Parathyroid adenoma (tissue), 2 donors: Measurements from ENCODE around the gene MTFR1L.

Experiments
- H2AFZ ChIP-seq: fragments of 300-600 bp; sonication (generic); one replicate; pipeline ENCODE4 v1.7.0; 2017; ENCODE audit warnings: antibody characterized with exemption, mild to moderate bottlenecking
- H3K27ac ChIP-seq: fragments of 300-600 bp; sonication (generic); one replicate; pipeline ENCODE4 v1.7.0; 2017
- H3K27me3 ChIP-seq: fragments of 300-600 bp; sonication (generic); one replicate; pipeline ENCODE4 v1.7.0; 2017; ENCODE audit warnings: low read length; ENCODE audit not compliant: control insufficient read depth, insufficient read depth
- H3K36me3 ChIP-seq: fragments of 300-600 bp; sonication (generic); one replicate; pipeline ENCODE4 v1.7.0; 2017; ENCODE audit warnings: low read length; ENCODE audit not compliant: control insufficient read depth, insufficient read depth
- H3K4me1 ChIP-seq: fragments of 300-600 bp; sonication (generic); one replicate; pipeline ENCODE4 v1.7.0; 2017; ENCODE audit warnings: control low read depth
- H3K4me2 ChIP-seq: fragments of 300-600 bp; sonication (generic); one replicate; pipeline ENCODE4 v1.7.0; 2017; ENCODE audit warnings: low read length
- H3K4me3 ChIP-seq: fragments of 300-600 bp; sonication (generic); one replicate; pipeline ENCODE4 v1.7.0; 2017; ENCODE audit warnings: low read depth, low read length
- H3K79me2 ChIP-seq: fragments of 300-600 bp; sonication (generic); one replicate; pipeline ENCODE4 v1.7.0; 2017; ENCODE audit warnings: control low read depth
- H3K9ac ChIP-seq: fragments of 300-600 bp; sonication (generic); one replicate; pipeline ENCODE4 v1.7.0; 2017; ENCODE audit warnings: mild to moderate bottlenecking
- H3K9me3 ChIP-seq: fragments of 300-600 bp; sonication (generic); one replicate; pipeline ENCODE4 v1.7.0; 2017; ENCODE audit warnings: low read length; ENCODE audit not compliant: control insufficient read depth
- CTCF ChIP-seq: fragments of 300-600 bp; sonication (generic); IDR thresholded peaks from one replicate; pipeline ENCODE4 v1.7.0; 2017; ENCODE audit warnings: antibody characterized with exemption, mild to moderate bottlenecking
- donor health status: primary hyperparathyroidism.

MTFR1L gene

GRCh38 chr1:25873120-25873519 lies 53.4 kb downstream of the MTFR1L start:
- no peak for TF ChIP-seq CTCF
- Histone ChIP-seq H3K9ac (no peak overlapping the region), H3K9me3 (no peaks in the 10 kb centered on the region), H3K4me2 (no peak overlapping the region), H3K79me2 (no peaks in the 10 kb centered on the region), H3K27ac (no peak overlapping the region), H2AFZ (no peak overlapping the region), H3K4me1 (peaks cover 7% of the 10 kb centered on the region), H3K4me3 (no peak overlapping the region), H3K27me3 (no peaks in the 10 kb centered on the region), H3K36me3 (no peaks in the 10 kb centered on the region)

DNA sequence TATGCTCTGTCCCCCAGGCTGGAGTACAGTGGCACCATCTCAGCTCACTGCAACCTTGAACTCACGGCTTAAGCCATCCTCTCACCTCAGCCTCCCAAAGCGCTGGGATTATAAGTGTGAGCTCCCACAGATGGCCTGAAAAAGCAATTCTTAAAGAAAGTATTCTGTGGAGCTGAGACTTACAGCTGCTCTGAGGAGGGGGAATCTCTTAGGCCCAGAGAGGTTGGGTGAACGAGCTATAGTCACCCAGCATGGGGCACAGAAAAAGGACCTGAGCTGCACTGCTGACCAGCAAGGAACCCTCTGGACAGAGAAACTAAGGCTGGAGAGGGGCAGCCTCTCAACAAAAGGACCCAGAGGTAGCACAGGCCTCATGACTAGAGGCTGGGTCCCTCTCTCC lies 54.5 kb downstream of the MTFR1L start:
- Histone ChIP-seq H3K27me3 (no peaks in the 10 kb centered on the region), H3K79me2 (no peaks in the 10 kb centered on the region), H3K36me3 (no peaks in the 10 kb centered on the region), H3K27ac (no peak overlapping the region), H2AFZ (peak overlapping the region; percentile 93), H3K9me3 (no peaks in the 10 kb centered on the region), H3K4me3 (no peak overlapping the region), H3K9ac (no peak overlapping the region), H3K4me2 (peak overlapping the region; percentile 80), H3K4me1 (peaks cover 7% of the 10 kb centered on the region)
- no peak for TF ChIP-seq CTCF

DNA sequence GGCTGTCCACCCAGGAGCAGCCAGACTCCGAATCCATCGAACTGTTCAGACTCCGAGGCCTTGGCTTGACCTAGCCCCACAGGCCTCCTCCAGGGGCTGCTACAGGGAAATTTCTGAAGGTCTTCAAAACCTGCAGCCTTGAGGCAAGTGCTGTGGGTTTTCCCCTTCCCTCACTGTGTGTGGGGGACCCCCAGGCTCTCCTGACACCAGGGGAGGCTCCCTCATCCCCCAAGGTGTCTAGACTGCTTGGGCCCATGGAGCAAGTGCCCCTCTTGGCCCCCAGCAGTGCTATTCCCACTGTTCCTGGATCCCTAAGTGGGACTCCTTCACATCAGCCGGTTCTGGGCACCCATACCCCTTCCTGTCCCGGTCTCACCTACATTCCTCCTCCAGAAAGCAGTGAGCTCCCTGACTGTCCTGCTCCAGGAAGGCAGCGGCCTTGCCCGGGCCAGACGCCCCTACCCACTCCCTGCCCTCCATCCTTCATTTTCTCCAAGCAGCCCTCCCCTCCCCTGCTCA lies 54.9 kb downstream of the MTFR1L start:
- Histone ChIP-seq H3K79me2 (no peaks in the 10 kb centered on the region), H3K27me3 (no peaks in the 10 kb centered on the region), H3K9ac (no peak overlapping the region), H3K4me1 (peaks cover 7% of the 10 kb centered on the region), H3K27ac (peak overlapping the region; percentile 70), H3K9me3 (no peaks in the 10 kb centered on the region), H2AFZ (peak overlapping the region; percentile 93), H3K4me3 (peak overlapping the region; percentile 68), H3K4me2 (peak overlapping the region; percentile 80), H3K36me3 (no peaks in the 10 kb centered on the region)
- TF ChIP-seq CTCF: no peak

DNA sequence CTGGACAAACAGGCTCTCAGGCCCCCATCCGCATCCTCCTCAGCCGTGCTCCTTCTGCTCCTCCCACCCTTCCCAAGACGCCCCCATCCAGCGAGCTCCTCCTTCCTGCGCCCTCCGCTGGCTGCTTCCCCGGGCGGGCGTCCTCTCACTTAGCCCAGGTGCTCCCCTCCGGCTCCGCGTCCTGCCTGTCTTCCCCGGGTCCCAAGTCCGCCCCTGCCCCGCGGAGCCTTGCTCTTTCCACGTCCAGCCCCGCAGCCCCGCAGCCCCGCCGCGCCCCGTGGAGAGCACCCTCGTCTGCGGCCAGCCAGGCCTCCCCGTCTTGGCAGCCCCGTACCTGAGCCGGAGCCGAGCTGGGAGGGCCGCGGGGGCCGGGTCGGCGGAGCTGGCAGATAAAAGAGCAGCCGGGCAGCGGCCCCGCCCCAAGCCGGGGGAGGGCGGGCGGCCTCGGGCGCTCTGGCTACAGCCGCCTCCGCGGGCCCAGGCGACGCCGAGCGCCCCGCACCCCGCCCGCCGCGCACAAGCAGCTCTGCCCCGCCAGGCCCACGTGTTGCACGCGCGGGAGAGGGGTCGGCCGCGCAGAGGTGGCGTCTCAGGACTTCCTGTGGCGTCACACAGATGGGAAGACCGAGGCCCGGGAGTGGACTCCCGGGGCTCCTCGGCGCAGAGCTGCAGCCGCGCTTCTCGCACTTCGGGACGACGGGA lies 55.6 kb downstream of the MTFR1L start, which contains the start of gene PAQR7:
Gene PAQR7, minus strand, starts transcription at position 555 of the 702 bp plus-strand sequence. CDS start 11,869 bp downstream, outside the sequence.
- Histone ChIP-seq H3K27ac (peak within 1 kb of the TSS; percentile 70), H3K9me3 (no peaks in the 10 kb centered on the region), H3K4me1 (peaks cover 7% of the 10 kb centered on the region), H3K9ac (no peak within 1 kb of the TSS), H3K4me3 (peak within 1 kb of the TSS; percentile 68), H2AFZ (peak within 1 kb of the TSS; percentile 93), H3K27me3 (no peaks in the 10 kb centered on the region), H3K79me2 (no peaks in the 10 kb centered on the region), H3K36me3 (no peaks in the 10 kb centered on the region), H3K4me2 (peak within 1 kb of the TSS; percentile 80)
- TF ChIP-seq CTCF: peak; percentile 13
